ENCODE results near the gene DOCK1.

DOCK1 gene

DNA sequence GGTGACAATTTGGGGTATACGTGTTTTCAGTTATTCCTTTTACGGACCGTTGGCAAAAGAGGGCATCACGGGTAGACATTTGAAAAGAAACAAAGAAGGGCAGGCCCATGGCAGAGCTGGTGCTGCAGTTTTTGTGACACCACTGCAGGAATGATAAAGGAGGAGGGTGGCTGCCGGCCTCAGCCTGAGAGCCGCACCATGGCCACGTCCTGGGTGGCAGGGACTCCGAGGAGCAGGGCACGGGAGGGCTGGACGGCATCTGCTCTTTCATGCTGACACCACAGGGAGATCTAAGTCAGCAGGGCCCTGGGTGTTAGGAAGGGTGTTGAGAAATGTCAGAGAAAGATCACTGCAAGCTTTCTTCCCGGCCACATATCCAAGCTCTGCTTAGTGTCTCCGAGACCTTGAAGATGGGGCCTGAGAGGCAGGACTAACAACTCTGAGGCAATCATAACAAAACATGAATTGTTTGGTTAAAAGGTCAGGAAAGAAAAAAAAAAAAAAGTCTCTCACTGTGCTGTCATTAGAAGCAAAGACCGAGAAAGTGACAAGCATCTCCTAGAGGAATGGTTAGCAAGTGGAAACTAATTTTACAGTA is 254.5 kb downstream of the DOCK1 start:
- TF ChIP-seq, protein P1, sequence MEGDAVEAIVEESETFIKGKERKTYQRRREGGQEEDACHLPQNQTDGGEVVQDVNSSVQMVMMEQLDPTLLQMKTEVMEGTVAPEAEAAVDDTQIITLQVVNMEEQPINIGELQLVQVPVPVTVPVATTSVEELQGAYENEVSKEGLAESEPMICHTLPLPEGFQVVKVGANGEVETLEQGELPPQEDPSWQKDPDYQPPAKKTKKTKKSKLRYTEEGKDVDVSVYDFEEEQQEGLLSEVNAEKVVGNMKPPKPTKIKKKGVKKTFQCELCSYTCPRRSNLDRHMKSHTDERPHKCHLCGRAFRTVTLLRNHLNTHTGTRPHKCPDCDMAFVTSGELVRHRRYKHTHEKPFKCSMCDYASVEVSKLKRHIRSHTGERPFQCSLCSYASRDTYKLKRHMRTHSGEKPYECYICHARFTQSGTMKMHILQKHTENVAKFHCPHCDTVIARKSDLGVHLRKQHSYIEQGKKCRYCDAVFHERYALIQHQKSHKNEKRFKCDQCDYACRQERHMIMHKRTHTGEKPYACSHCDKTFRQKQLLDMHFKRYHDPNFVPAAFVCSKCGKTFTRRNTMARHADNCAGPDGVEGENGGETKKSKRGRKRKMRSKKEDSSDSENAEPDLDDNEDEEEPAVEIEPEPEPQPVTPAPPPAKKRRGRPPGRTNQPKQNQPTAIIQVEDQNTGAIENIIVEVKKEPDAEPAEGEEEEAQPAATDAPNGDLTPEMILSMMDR (IDR thresholded peaks at IDR 0.05; ENCODE audit: control insufficient read depth, insufficient read depth, low read depth, low read length, missing control alignments): no peak
- no peak for DNase-seq (ENCODE audit: low read depth)
- no peak overlapping the region for H3K4me3 ChIP-seq (ENCODE audit: control insufficient read depth, low read depth, low read length)

DNA sequence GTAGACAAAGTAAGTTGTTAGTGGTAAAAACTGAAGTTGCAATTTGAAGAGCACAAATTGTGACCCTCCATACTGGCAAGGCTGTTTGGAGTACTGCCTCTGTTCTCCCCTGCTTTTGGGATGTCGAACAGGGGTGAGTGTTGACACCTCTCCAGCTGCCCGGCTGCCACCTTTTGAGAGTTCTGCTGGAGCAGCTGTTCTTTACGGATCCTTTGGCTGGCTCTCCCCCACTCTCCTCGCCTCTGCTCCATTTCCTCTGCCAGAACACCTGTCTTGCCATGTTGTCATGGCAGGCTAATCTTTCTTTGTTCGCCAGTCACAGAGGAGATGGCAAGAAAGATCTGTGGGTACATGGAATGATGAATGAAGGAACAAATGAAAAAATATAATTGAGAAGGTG is 256.3 kb downstream of the DOCK1 start:
- H3K4me3 ChIP-seq (ENCODE audit: control insufficient read depth, low read depth, low read length): no peak overlapping the region
- TF ChIP-seq, protein P1 (IDR thresholded peaks at IDR 0.05; ENCODE audit: control insufficient read depth, insufficient read depth, low read depth, low read length, missing control alignments): no peak
- no peak for DNase-seq (ENCODE audit: low read depth)

DNA sequence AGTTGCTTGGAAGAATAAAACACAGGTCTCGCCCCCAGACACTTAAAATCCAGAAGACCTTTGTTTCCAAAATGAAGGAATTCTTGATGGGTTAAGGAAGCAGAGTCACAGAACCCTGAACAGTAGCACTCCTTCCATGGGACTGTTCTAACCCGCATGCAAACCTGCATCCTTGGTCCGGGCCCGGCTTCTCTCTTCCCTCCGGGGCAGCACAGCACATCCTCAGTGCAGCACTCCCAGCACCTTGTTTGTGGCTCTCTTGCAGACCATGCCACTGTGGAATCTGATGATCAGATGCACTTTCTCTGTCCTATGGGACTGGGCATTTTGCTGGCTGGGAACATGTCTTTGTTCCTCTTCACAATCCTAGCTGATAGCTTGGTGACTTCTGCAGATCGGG is 257.6 kb downstream of the DOCK1 start:
- TF ChIP-seq, protein P1 (IDR thresholded peaks at IDR 0.05; ENCODE audit: control insufficient read depth, insufficient read depth, low read depth, low read length, missing control alignments): no peak
- no peak for DNase-seq (ENCODE audit: low read depth)

DNA sequence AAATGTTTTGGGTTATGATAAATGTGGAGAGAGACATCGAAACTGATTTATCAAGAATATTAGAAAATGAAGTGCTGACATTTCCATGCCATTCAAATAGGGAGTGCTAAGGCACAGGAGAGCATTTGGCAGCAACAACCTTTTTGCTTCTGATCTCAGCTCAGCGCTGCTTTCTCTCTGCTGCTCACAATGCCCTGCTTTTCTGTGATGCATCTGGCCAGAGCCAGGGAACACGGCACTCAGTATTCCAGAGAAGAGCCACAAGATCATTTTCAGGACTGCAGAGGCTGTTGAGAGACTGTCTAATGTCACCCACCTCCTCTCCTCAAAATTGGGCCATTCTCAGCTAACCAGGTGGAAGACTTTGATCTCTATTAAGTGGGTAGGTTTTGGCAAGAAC is 263.0 kb downstream of the DOCK1 start:
- TF ChIP-seq, protein P1 (IDR thresholded peaks at IDR 0.05; ENCODE audit: control insufficient read depth, insufficient read depth, low read depth, low read length, missing control alignments): no peak
- H3K4me3 ChIP-seq (ENCODE audit: control insufficient read depth, low read depth, low read length): no peak overlapping the region
- DNase-seq (ENCODE audit: low read depth): no peak

More for the DNA sequence above, 257.6 kb downstream of the DOCK1 start:
- H3K4me3 ChIP-seq (ENCODE audit: control insufficient read depth, low read depth, low read length): no peak overlapping the region

DNA sequence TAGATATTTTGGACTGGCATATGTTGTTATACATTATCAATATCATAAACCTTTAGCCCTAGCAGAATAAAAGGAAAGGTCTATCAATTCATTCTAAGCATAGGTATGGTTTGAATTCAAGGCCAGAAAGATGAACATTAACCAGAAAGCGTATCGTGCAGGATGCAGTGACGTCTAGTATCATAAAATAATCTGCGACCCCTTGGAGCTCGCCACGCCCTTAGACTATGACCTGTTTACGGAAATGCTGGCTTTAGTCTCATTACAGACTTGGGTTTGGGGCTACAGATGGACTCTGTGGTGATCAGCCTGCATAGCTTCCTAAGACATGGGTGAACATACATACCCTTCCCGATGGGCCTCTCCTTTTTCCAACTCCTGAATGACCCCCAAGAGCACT is 269.6 kb downstream of the DOCK1 start:
- no peak overlapping the region for H3K4me3 ChIP-seq (ENCODE audit: control insufficient read depth, low read depth, low read length)
- no peak for DNase-seq (ENCODE audit: low read depth)
- TF ChIP-seq, protein P1 (IDR thresholded peaks at IDR 0.05; ENCODE audit: control insufficient read depth, insufficient read depth, low read depth, low read length, missing control alignments): no peak

DNA sequence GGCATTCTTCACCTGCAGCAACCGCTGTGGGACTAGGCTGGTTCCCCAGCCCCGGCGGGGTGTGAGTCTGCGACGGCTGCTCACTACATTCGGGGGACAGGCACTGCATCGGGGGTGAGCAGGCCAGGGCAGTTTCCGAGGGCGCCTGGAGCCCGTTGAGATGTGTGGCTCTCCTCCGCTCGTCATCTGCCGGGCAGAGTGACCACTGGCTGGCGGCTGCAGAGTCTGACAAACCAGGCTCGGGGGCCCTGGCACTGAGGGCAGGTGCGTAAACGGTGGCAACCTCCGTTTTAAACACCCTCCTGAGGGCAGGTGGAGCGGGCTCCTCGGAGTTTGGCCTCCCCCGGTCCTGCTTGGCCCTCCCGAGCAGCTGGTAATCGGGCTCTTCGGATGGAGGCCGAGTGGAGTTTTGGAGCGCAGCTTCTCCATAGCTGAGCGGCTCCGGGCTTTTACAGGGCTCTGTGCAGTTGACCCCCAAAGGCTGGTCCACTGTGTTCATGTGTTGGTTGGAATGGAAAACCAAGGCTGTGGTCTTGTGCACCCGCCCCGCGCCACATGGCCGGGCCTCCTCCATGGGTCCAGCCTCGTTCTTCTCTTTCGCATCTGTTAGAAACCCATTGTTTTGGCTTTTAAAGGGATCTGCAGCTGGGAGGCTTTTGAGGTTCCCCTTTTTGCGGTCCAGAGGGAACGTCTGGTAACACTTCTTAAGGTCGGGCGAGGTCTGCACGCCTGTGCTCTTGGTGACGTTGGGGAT is 270.3 kb downstream of the DOCK1 start:
- H3K4me3 ChIP-seq (ENCODE audit: control insufficient read depth, low read depth, low read length): no peak overlapping the region
- no peak for DNase-seq (ENCODE audit: low read depth)
- TF ChIP-seq, protein P1 (IDR thresholded peaks at IDR 0.05; ENCODE audit: control insufficient read depth, insufficient read depth, low read depth, low read length, missing control alignments): no peak
